Mucosa of stomach (tissue), 1 donor: ENCODE data around the gene CCDC78.

Experiments used
- H3K27me3 ChIP-seq: one replicate; pipeline ENCODE4 v1.7.0; 2013; ENCODE audit warnings: mild to moderate bottlenecking, low read length; ENCODE audit not compliant: control insufficient read depth, insufficient read depth
- H3K36me3 ChIP-seq: one replicate; pipeline ENCODE4 v1.7.0; 2013; ENCODE audit warnings: low read length; ENCODE audit not compliant: control insufficient read depth, insufficient read depth
- H3K4me1 ChIP-seq: one replicate; pipeline ENCODE4 v1.7.0; 2013; ENCODE audit warnings: mild to moderate bottlenecking, low read length; ENCODE audit not compliant: control insufficient read depth, insufficient read depth
- H3K4me3 ChIP-seq: one replicate; pipeline ENCODE4 v1.7.0; 2013; ENCODE audit warnings: low read length
- H3K9ac ChIP-seq: one replicate; pipeline ENCODE4 v1.7.0; 2013; ENCODE audit warnings: mild to moderate bottlenecking, low read length, moderate library complexity
- H3K9me3 ChIP-seq: one replicate; pipeline ENCODE4 v1.7.0; 2013; ENCODE audit warnings: mild to moderate bottlenecking, low read length, moderate library complexity; ENCODE audit not compliant: control insufficient read depth
- donor health status: Pancreatic carcinoma.

Gene CCDC78

DNA sequence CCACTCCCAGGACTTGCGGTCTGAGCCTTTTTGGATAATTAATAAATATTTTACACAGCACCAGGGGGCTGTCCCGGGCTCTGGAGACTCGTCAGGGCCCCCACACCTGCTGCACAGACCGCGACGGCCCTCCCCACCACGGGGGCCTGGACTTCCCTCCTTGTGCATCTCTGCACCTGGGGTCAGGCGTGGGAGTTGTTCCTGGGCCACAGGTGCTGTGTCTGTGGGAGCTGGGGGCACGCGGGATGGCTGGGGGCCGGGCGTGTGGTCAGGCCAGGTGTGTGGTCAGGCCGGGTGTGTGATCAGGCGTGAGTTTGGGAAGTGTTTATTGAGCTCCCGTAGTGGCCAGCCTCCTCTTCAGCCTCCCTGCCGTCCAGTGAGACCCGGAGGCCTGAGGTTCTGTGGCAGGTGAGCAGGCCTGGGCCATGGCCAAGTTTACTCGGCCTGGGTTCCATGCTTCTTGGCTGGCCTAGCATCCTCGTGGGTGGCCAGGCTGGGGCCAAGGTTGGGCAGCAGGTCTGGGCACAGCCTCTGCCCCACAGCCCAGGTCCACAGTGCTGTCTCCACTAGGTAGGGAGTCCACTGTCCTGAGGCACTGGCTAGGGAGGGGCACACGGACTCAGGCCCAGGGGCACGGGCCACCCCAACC is 47.9 kb downstream of the CCDC78 start:
- Histone ChIP-seq H3K4me1 (peaks cover 61% of the 10 kb centered on the region), H3K4me3 (no peak overlapping the region), H3K9ac (no peak overlapping the region), H3K9me3 (no peaks in the 10 kb centered on the region), H3K27me3 (peaks cover 6% of the 10 kb centered on the region), H3K36me3 (peaks cover 15% of the 10 kb centered on the region)

GRCh38 chr16:677316-678190 is 48.7 kb downstream of the CCDC78 start:
- peaks cover 9% of the 10 kb centered on the region for H3K36me3 ChIP-seq
- no peaks in the 10 kb centered on the region for H3K9me3 ChIP-seq
- H3K4me3 ChIP-seq = no peak overlapping the region
- H3K4me1 ChIP-seq = peaks cover 54% of the 10 kb centered on the region
- no peak overlapping the region for H3K9ac ChIP-seq
- peaks cover 6% of the 10 kb centered on the region for H3K27me3 ChIP-seq

- H3K9me3 ChIP-seq = no peaks in the 10 kb centered on the region
- no peak overlapping the region for H3K4me3 ChIP-seq
- H3K27me3 ChIP-seq = peaks cover 6% of the 10 kb centered on the region
- H3K36me3 ChIP-seq = peaks cover 3% of the 10 kb centered on the region
- H3K4me1 ChIP-seq = peaks cover 48% of the 10 kb centered on the region
- H3K9ac ChIP-seq = no peak overlapping the region
Observed at GRCh38 chr16:676913-677312, 49.3 kb downstream of the CCDC78 start.

DNA sequence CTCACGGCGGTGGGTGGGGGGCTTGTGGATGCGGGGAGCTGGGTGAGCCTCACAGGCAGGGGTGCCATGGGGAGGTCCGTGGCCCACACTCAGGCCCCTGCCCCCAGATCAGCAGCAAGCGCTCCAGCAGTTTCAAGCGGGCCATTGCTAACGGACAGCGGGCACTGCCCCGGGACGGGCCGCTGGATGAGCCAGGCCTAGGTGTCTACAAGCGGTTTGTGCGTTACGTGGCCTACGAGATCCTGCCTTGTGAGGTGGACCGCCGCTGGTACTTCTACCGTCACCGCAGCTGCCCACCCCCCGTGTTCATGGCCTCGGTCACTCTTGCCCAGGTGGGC is 49.7 kb downstream of the CCDC78 start:
- Histone ChIP-seq H3K27me3 (peaks cover 6% of the 10 kb centered on the region), H3K9ac (no peak overlapping the region), H3K4me1 (peaks cover 44% of the 10 kb centered on the region), H3K36me3 (no peaks in the 10 kb centered on the region), H3K4me3 (no peak overlapping the region), H3K9me3 (no peaks in the 10 kb centered on the region)

GRCh38 chr16:675884-676564 is 50.2 kb downstream of the CCDC78 start:
- H3K4me3 ChIP-seq = no peak overlapping the region
- H3K9ac ChIP-seq = no peak overlapping the region

GRCh38 chr16:674968-675883 is 51.0 kb downstream of the CCDC78 start, which contains the start of gene RHBDL1:
Gene RHBDL1 (plus strand): TSS chr16:675671. CDS start chr16:675791, 120 bp downstream.
- peaks cover 6% of the 10 kb centered on the region for H3K27me3 ChIP-seq
- H3K9ac ChIP-seq = no peak within 1 kb of the TSS
- H3K4me3 ChIP-seq = no peak within 1 kb of the TSS
- H3K4me1 ChIP-seq = peaks cover 35% of the 10 kb centered on the region
- no peaks in the 10 kb centered on the region for H3K9me3 ChIP-seq
- peaks cover 6% of the 10 kb centered on the region for H3K36me3 ChIP-seq

More at GRCh38 chr16:675884-676564, 50.2 kb downstream of the CCDC78 start:
- peaks cover 5% of the 10 kb centered on the region for H3K36me3 ChIP-seq
- H3K27me3 ChIP-seq = peaks cover 6% of the 10 kb centered on the region
- peaks cover 39% of the 10 kb centered on the region for H3K4me1 ChIP-seq
- H3K9me3 ChIP-seq = no peaks in the 10 kb centered on the region

GRCh38 chr16:674214-674881 is 51.9 kb downstream of the CCDC78 start:
- no peak overlapping the region for H3K9ac ChIP-seq
- H3K4me1 ChIP-seq = peaks cover 35% of the 10 kb centered on the region
- H3K27me3 ChIP-seq = peaks cover 6% of the 10 kb centered on the region
- no peak overlapping the region for H3K4me3 ChIP-seq
- H3K9me3 ChIP-seq = no peaks in the 10 kb centered on the region
- H3K36me3 ChIP-seq = peaks cover 6% of the 10 kb centered on the region

GRCh38 chr16:673399-673991 is 52.7 kb downstream of the CCDC78 start:
- Histone ChIP-seq H3K4me1 (peaks cover 38% of the 10 kb centered on the region), H3K9me3 (no peaks in the 10 kb centered on the region), H3K9ac (no peak overlapping the region), H3K36me3 (peaks cover 6% of the 10 kb centered on the region), H3K4me3 (no peak overlapping the region), H3K27me3 (peaks cover 6% of the 10 kb centered on the region)

DNA sequence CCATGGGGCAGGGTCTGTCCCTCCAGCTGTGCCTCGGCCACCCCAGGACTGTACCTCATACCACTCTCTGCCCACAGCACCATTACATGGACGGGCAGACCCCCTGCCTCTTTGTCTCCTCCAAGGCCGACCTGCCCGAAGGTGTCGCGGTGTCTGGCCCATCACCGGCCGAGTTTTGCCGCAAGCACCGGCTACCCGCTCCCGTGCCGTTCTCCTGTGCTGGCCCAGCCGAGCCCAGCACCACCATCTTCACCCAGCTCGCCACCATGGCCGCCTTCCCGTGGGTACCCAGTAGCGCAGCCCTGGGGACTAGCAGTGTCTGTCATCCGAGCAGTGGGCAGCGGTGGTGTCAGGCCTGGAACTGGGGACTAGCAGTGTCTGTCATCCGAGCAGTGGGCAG is 53.4 kb downstream of the CCDC78 start:
- H3K27me3 ChIP-seq = peaks cover 6% of the 10 kb centered on the region
- no peak overlapping the region for H3K9ac ChIP-seq
- no peak overlapping the region for H3K4me3 ChIP-seq
- peaks cover 38% of the 10 kb centered on the region for H3K4me1 ChIP-seq
- no peaks in the 10 kb centered on the region for H3K9me3 ChIP-seq
- H3K36me3 ChIP-seq = peaks cover 6% of the 10 kb centered on the region
